ENCODE data around the gene TBL3.
"Not testable (repeated sequence)": the region's sequence is repeated elsewhere in the genome, so short reads cannot be mapped to it uniquely, and the experiment has no call there.

TBL3 gene

GRCh38 chr16:1942810-1943726 lies 28.8 kb upstream of the TBL3 start, which contains the start of gene MSRB1:
Gene MSRB1, minus strand, starts transcription at chr16:1943199. Its CDS starts 43 bp downstream, at chr16:1943156.
- peak; percentile 97 for DNase-seq (ENCODE audit: low spot score)

GRCh38 chr16:1944612-1945199 lies 27.1 kb upstream of the TBL3 start:
- DNase-seq (ENCODE audit: low spot score), result no peak

- no peak for DNase-seq (ENCODE audit: low spot score)
These were observed 26.1 kb upstream of the TBL3 start for GRCh38 chr16:1945559-1946391.

GRCh38 chr16:1946495-1947368 lies 25.1 kb upstream of the TBL3 start:
- DNase-seq (ENCODE audit: low spot score), result no peak

- DNase-seq (ENCODE audit: low spot score), result no peak
These were observed 24.5 kb upstream of the TBL3 start for GRCh38 chr16:1947369-1947670.

GRCh38 chr16:1949507-1949906 lies 22.3 kb upstream of the TBL3 start:
- DNase-seq (ENCODE audit: low spot score), result no peak

GRCh38 chr16:1950047-1950446 lies 21.8 kb upstream of the TBL3 start:
- DNase-seq (ENCODE audit: low spot score), result no peak

GRCh38 chr16:1950559-1950958 lies 21.3 kb upstream of the TBL3 start:
- no peak for DNase-seq (ENCODE audit: low spot score)

GRCh38 chr16:1953734-1954133 lies 18.1 kb upstream of the TBL3 start:
- DNase-seq (ENCODE audit: low spot score), result no peak

GRCh38 chr16:1957434-1958142 lies 14.3 kb upstream of the TBL3 start:
- not testable (repeated sequence) for DNase-seq (ENCODE audit: low spot score)

- DNase-seq (ENCODE audit: low spot score), result not testable (repeated sequence)
These were observed 13.7 kb upstream of the TBL3 start for GRCh38 chr16:1958143-1958491.

GRCh38 chr16:1958715-1959268 lies 13.1 kb upstream of the TBL3 start:
- no peak for DNase-seq (ENCODE audit: low spot score)

GRCh38 chr16:1959269-1960039 lies 12.4 kb upstream of the TBL3 start, which contains the start of gene NDUFB10:
Gene NDUFB10, plus strand, starts transcription at chr16:1959538. Its CDS starts 87 bp downstream, at chr16:1959625.
- DNase-seq (ENCODE audit: low spot score), result peak; percentile 91

- DNase-seq (ENCODE audit: low spot score), result no peak
These were observed 10.9 kb upstream of the TBL3 start for GRCh38 chr16:1960665-1961630.

- DNase-seq (ENCODE audit: low spot score), result no peak
These were observed 10.2 kb upstream of the TBL3 start for GRCh38 chr16:1961651-1962067.

GRCh38 chr16:1962161-1963153 lies 9.4 kb upstream of the TBL3 start:
- DNase-seq (ENCODE audit: low spot score), result not testable (repeated sequence)

- DNase-seq (ENCODE audit: low spot score), result peak; percentile 41
These were observed 7.9 kb upstream of the TBL3 start for GRCh38 chr16:1963806-1964505.

Measured in hematopoietic multipotent progenitor cell treated with erythropoietin and hydrocortisone succinate and interleukin-3 and kit ligand, for 15 days (in vitro differentiated cells).